ENCODE data around the gene SLC35D1.
A peak's percentile ranks its signal among the peaks of the same experiment; 100 is the strongest.
"Not testable (repeated sequence)": the region's sequence is repeated elsewhere in the genome, so short reads cannot be mapped to it uniquely, and the experiment has no call there.

SLC35D1 gene

GRCh38 chr1:66982561-66983260 is 71.2 kb downstream of the SLC35D1 start:
- no peak overlapping the region for H3K4me3 Mint-ChIP-seq
- peak overlapping the region; percentile 16 for H3K27ac Mint-ChIP-seq
- peaks cover 10% of the 10 kb centered on the region for H3K36me3 Mint-ChIP-seq

DNA sequence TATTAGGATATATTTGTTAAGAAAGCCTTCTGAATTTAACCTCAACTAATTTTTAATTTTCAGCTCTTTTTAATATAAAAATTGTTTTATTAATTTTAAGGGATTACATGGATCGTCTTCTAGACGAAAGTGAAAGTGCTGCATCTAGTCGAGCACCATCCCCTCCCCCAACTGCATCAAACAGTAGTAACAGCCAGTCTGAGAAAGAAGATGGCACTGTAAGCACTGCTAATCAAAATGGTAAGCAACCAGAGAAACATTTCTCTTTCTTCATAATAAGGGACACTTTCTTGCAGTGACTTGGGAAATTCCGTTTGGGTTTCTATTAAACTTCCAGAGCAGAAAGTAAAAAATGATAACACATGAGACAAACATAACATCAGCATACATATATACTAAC is 72.3 kb downstream of the SLC35D1 start:
- Mint-ChIP-seq H3K27me3 (no peaks in the 10 kb centered on the region), H3K27ac (peak overlapping the region; percentile 68), H3K9me3 (ENCODE audit: low read depth) (no peaks in the 10 kb centered on the region), H3K4me3 (peak overlapping the region; percentile 75), H3K4me1 (ENCODE audit: low read depth) (peaks cover 34% of the 10 kb centered on the region), H3K36me3 (peaks cover 10% of the 10 kb centered on the region)

More at GRCh38 chr1:66982561-66983260, 71.2 kb downstream of the SLC35D1 start:
- H3K9me3 Mint-ChIP-seq (ENCODE audit: low read depth), result no peaks in the 10 kb centered on the region
- H3K27me3 Mint-ChIP-seq, result no peaks in the 10 kb centered on the region
- H3K4me1 Mint-ChIP-seq (ENCODE audit: low read depth), result peaks cover 34% of the 10 kb centered on the region

DNA sequence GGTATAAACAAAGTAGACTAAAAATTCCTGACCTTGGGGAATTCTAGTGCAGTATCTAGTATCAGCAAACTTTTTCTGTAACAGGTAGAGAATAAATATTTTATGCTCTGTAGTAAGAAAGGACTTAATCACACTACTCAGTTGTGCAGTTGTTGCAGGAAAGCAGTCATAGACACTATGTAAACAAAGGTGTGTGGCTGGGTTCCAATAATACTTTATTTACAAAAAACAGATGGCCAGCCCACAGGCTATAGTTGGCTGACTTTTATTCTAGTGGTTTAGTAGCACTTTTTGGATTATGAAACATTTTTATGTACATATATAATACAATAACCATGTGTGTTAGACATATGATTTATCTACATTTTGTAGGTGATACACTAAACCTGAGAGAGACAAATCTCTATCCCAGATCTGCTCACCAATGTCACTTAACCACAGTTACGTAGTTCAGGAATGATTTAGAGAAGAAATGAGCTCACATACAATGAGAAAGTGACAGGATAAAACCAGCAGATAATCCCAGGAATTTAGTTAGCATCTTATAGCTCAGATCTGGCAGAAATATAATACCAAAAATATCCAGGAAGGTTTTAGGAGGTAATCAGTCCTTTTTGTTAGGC is 73.1 kb downstream of the SLC35D1 start:
- H3K4me1 Mint-ChIP-seq (ENCODE audit: low read depth), result peaks cover 34% of the 10 kb centered on the region
- no peaks in the 10 kb centered on the region for H3K9me3 Mint-ChIP-seq (ENCODE audit: low read depth)
- H3K27ac Mint-ChIP-seq, result peak overlapping the region; percentile 68
- peaks cover 10% of the 10 kb centered on the region for H3K36me3 Mint-ChIP-seq
- H3K4me3 Mint-ChIP-seq, result peak overlapping the region; percentile 75
- no peaks in the 10 kb centered on the region for H3K27me3 Mint-ChIP-seq

GRCh38 chr1:66979621-66980020 is 74.3 kb downstream of the SLC35D1 start:
- Mint-ChIP-seq H3K36me3 (peaks cover 10% of the 10 kb centered on the region), H3K4me1 (ENCODE audit: low read depth) (peaks cover 29% of the 10 kb centered on the region)
- not testable (repeated sequence) for H3K27me3 Mint-ChIP-seq; H3K27ac Mint-ChIP-seq; H3K9me3 Mint-ChIP-seq (ENCODE audit: low read depth); H3K4me3 Mint-ChIP-seq

- H3K36me3 Mint-ChIP-seq, result peaks cover 6% of the 10 kb centered on the region
- H3K27me3 Mint-ChIP-seq, result no peaks in the 10 kb centered on the region
- peaks cover 25% of the 10 kb centered on the region for H3K4me1 Mint-ChIP-seq (ENCODE audit: low read depth)
- H3K9me3 Mint-ChIP-seq (ENCODE audit: low read depth), result no peaks in the 10 kb centered on the region
- H3K4me3 Mint-ChIP-seq, result no peak overlapping the region
- H3K27ac Mint-ChIP-seq, result no peak overlapping the region
Measured at GRCh38 chr1:66978201-66978600, 75.7 kb downstream of the SLC35D1 start.

DNA sequence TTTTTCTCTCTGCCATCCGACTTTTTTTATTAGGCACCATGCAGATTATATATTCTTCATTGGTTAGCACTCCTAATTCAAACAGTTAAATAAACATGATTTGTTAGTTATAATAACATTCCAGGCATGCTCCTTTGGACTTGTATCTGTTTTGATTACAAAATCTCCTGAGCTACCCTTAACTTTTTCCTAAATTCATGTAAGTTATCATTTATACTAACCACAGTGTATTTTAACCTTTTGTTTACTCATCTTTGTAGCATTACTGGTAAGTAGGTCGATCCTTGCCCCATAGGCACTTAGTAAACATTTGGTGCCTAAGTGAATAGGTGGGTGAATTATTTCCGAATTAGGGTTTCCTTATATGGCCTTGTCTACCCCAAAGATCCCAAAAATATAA is 85.4 kb downstream of the SLC35D1 start:
- no peaks in the 10 kb centered on the region for H3K9me3 Mint-ChIP-seq (ENCODE audit: low read depth)
- H3K4me1 Mint-ChIP-seq (ENCODE audit: low read depth), result peaks cover 20% of the 10 kb centered on the region
- no peak overlapping the region for H3K4me3 Mint-ChIP-seq
- peaks cover 29% of the 10 kb centered on the region for H3K36me3 Mint-ChIP-seq
- H3K27me3 Mint-ChIP-seq, result no peaks in the 10 kb centered on the region
- peak overlapping the region; percentile 61 for H3K27ac Mint-ChIP-seq

- not testable (repeated sequence) for H3K4me3 Mint-ChIP-seq; H3K9me3 Mint-ChIP-seq (ENCODE audit: low read depth); H3K27me3 Mint-ChIP-seq
- Mint-ChIP-seq H3K4me1 (ENCODE audit: low read depth) (peaks cover 23% of the 10 kb centered on the region), H3K36me3 (peaks cover 29% of the 10 kb centered on the region), H3K27ac (peak overlapping the region; percentile 69)
Measured at GRCh38 chr1:66966188-66966873, 87.6 kb downstream of the SLC35D1 start.

DNA sequence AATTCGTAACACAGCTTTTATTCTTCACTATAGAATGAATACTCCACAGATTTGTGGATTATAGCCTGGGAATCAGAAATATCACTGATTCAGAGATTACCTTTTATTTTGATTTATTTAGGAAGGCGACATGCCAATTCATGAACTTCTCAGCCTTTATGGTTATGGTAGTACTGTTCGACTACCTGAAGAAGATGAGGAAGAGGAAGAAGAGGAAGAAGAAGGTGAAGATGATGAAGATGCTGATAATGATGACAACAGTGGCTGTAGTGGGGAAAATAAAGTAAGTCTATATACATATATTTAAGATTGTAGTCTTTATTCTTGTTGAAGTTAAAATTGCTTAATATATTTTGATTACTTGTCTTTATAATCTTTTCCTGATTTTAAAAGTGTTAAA is 96.0 kb downstream of the SLC35D1 start:
- H3K4me3 Mint-ChIP-seq, result no peak overlapping the region
- peaks cover 63% of the 10 kb centered on the region for H3K4me1 Mint-ChIP-seq (ENCODE audit: low read depth)
- H3K36me3 Mint-ChIP-seq, result peaks cover 14% of the 10 kb centered on the region
- H3K9me3 Mint-ChIP-seq (ENCODE audit: low read depth), result no peaks in the 10 kb centered on the region
- H3K27me3 Mint-ChIP-seq, result no peaks in the 10 kb centered on the region
- H3K27ac Mint-ChIP-seq, result peak overlapping the region; percentile 80

DNA sequence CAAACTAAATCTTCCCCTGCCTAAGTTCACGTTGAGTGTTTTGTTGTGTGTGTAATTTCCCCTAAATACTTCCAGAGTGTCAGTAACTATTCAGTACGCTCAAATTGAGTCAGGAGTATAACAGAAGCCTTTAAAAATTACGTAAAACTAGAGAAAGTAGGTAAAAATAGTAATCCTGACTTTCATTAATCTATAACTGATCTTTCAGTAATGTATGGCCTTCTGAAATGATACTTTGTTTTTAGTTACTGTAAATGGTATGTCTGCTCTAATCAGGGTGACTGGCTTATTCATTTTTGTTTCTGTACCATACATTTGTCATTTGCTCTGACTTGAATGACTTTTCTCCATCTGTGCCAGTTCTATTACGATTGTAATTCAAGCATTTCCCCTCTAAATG is 99.7 kb downstream of the SLC35D1 start:
- Mint-ChIP-seq H3K4me3 (no peak overlapping the region), H3K27me3 (no peaks in the 10 kb centered on the region), H3K27ac (peak overlapping the region; percentile 55), H3K9me3 (ENCODE audit: low read depth) (no peaks in the 10 kb centered on the region), H3K4me1 (ENCODE audit: low read depth) (peaks cover 58% of the 10 kb centered on the region), H3K36me3 (peaks cover 16% of the 10 kb centered on the region)

DNA sequence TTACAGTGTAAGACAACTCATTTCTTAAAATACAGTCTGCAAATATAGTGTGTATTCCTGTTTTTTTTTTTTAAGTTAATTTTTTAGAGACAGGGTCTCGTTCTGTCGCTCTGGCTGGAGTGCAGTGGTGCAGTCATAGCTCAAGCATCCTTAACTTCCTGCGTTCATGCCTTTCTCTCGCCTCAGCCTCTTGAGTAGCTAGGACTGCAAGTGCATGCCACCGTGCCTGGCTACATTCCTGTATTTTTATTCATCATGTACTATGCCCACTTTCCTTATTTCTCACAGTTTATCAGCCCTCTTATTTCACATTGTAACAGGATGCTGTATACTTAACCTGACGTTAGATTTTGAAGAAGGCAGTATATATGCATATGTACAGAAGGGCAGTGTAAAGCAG is 102.4 kb downstream of the SLC35D1 start:
- Mint-ChIP-seq H3K4me3 (no peak overlapping the region), H3K36me3 (peaks cover 16% of the 10 kb centered on the region), H3K9me3 (ENCODE audit: low read depth) (no peaks in the 10 kb centered on the region)

More for the DNA sequence above, 102.4 kb downstream of the SLC35D1 start:
- Mint-ChIP-seq H3K27me3 (no peaks in the 10 kb centered on the region), H3K27ac (peak overlapping the region; percentile 18), H3K4me1 (ENCODE audit: low read depth) (peaks cover 61% of the 10 kb centered on the region)
